Spleen (tissue), 11 donors: Measurements from ENCODE around the gene PDE10A. TPM values are rescaled to one million over a fixed set of nuclear protein-coding genes. Genes with fewer than 3 reads are reported as not detected.

ENCODE experiments used
- DNase-seq: peaks from one replicate; pipeline ENCODE4 v3.0.0-alpha.2; 2020
- H3K27ac ChIP-seq, 8 donors: fragments of 200-600 bp; sonication (generic) in 7 of 8; 1 replicate in 4 of 8; 2 replicates in 4 of 8; pipeline versions ENCODE4 v1.5.0 to v1.8.0; 2016 to 2021; ENCODE audit warnings: inconsistent platforms in 4 of 8, mild to moderate bottlenecking in 4 of 8, moderate library complexity in 1 of 8
- H3K27me3 ChIP-seq, 7 donors: fragments of 200-600 bp; sonication (generic) in 6 of 7; replicated peaks in 1 of 7; 1 replicate in 4 of 7; 2 replicates in 3 of 7; pipeline versions ENCODE4 v1.5.0 to v1.8.0; 2016 to 2021; ENCODE audit warnings: inconsistent platforms in 3 of 7, mild to moderate bottlenecking in 1 of 7
- H3K36me3 ChIP-seq, 6 donors: fragments of 200-600 bp; sonication (generic) in 5 of 6; 1 replicate in 4 of 6; 2 replicates in 2 of 6; pipeline versions ENCODE4 v1.5.0 to v1.8.0; 2016 to 2021; ENCODE audit warnings: inconsistent platforms in 2 of 6
- H3K4me1 ChIP-seq, 6 donors: fragments of 200-600 bp; sonication (generic) in 5 of 6; 1 replicate in 3 of 6; 2 replicates in 3 of 6; pipeline versions ENCODE4 v1.5.0 to v1.8.0; 2016 to 2021; ENCODE audit warnings: inconsistent platforms in 3 of 6
- H3K4me3 ChIP-seq, 8 donors: fragments of 200-600 bp; sonication (generic) in 7 of 8; 1 replicate in 4 of 8; 2 replicates in 4 of 8; pipeline versions ENCODE4 v1.5.0 to v1.8.0; 2016 to 2021; ENCODE audit warnings: inconsistent platforms in 4 of 8, mild to moderate bottlenecking in 4 of 8, moderate library complexity in 2 of 8
- H3K9me3 ChIP-seq, 8 donors: fragments of 200-600 bp; sonication (generic) in 7 of 8; 1 replicate in 4 of 8; 2 replicates in 4 of 8; pipeline versions ENCODE4 v1.5.0 to v1.8.0; 2016 to 2021; ENCODE audit warnings: inconsistent platforms in 4 of 8
- CTCF ChIP-seq, 11 experiments: fragments of 200-600 bp in 7 of 11; fragments of 450-650 bp in 4 of 11; sonication (generic) in 4 of 11; IDR thresholded peaks in 8 of 11; conservative IDR thresholded peaks in 3 of 11; 1 replicate in 7 of 11; 2 replicates in 4 of 11; pipeline versions ENCODE4 v1.4.0 to v1.8.0; 2016 to 2021; ENCODE audit warnings: antibody characterized with exemption in 11 of 11, inconsistent platforms in 4 of 11, mild to moderate bottlenecking in 1 of 11
- POLR2A ChIP-seq, 3 donors: fragments of 450-650 bp; IDR thresholded peaks; one replicate each; pipeline ENCODE4 v1.5.1; 2017; ENCODE audit warnings: antibody characterized with exemption in 3 of 3, mild to moderate bottlenecking in 1 of 3
- POLR2AphosphoS5 ChIP-seq, 3 donors: sonication (generic); formaldehyde crosslinking; IDR thresholded peaks; one replicate each; pipeline ENCODE4 v1.5.1; 2017; ENCODE audit warnings: antibody characterized with exemption in 3 of 3
- WGBS, 5 donors: extraction: QIAGEN DNeasy Blood & Tissue Kit in 3 of 5; methylation state at CpG; one replicate each; pipeline versions ENCODE4 v1.1.5 to v1.1.7; 2013 to 2018; 5-methylcytosine and 5-hydroxymethylcytosine counted together
- intact Hi-C: fragments of 100-400 bp; cut with DNase I; formaldehyde crosslinking; loops from one replicate; pipeline ENCODE4 v1.15.0; 2023; ENCODE audit warnings: low total_unique reads
- polyA plus RNA-seq, 3 donors: library from polyadenylated mRNA; stranded (reverse); fragments of 200-250 nt; gene quantifications; one replicate each; pipeline ENCODE4 v1.2.1, GENCODE V29; 2013
- total RNA-seq, 7 donors: library from RNA; depleted of rRNA in 3 of 7; stranded (reverse); fragments of >200 nt in 3 of 7; fragmentation: NEBNext Ultra II Directional in 4 of 7; extraction: Animal tissue kit (Norgen Biotek cat#: 25700) in 4 of 7; gene quantifications; one replicate each; pipeline versions ENCODE4 v1.1.0 to v1.2.1, GENCODE V29; 2016 to 2021
- donor health status: healthy with polysubstance abuse.
- donor health status: DM: no; HTN: no; CAD: no; lungs with moderate emphysema.
- donor health status: DM: no; HTN: no; CAD: no.
- donor health status: Bipolar disorder and iron deficiency.
- donor health status: healthy.
- donor health status: DM: no; HTN: no; CAD: no.
- donor health status: DM: yes; HTN: yes; CAD: no.

Gene PDE10A
- total and polyA plus RNA-seq, 10 donors = 1.1 to 28.2 (median 9.6) TPM

GRCh38 chr6:165401092-165401491, 261.9 kb downstream of the PDE10A start:
- H3K27me3 ChIP-seq = no peaks in the 10 kb centered on the region
- TF ChIP-seq CTCF (IDR thresholded peaks at IDR 0.05 in 8 of 11, conservative IDR thresholded peaks at IDR 0.05 in 3 of 11) (no peak), POLR2AphosphoS5 (IDR thresholded peaks at IDR 0.05) (no peak), POLR2A (IDR thresholded peaks at IDR 0.05) (no peak)
- DNase-seq = no peak
- intact Hi-C loops = no loop called here
- peaks cover 0 to 15% (median 9%) of the 10 kb centered on the region in 8 donors for H3K9me3 ChIP-seq
- no peak overlapping the region for H3K4me3 ChIP-seq
- H3K27ac ChIP-seq = no peak overlapping the region
- 71 to 86% (median 77%) methylated on average over 2 of the region's 2 CpGs for WGBS, 5 donors
- H3K4me1 ChIP-seq = no peaks in the 10 kb centered on the region
- H3K36me3 ChIP-seq = no peaks in the 10 kb centered on the region

GRCh38 chr6:165390475-165390874, 272.6 kb downstream of the PDE10A start:
- H3K4me3 ChIP-seq = no peak overlapping the region
- H3K4me1 ChIP-seq = no peaks in the 10 kb centered on the region
- WGBS, 5 donors = 88 to 95% (median 91%) methylated on average over 6 of the region's 6 CpGs
- no peak for DNase-seq
- no peak overlapping the region for H3K27ac ChIP-seq
- H3K27me3 ChIP-seq = no peaks in the 10 kb centered on the region
- no peaks in the 10 kb centered on the region for H3K36me3 ChIP-seq
- no peak for TF ChIP-seq CTCF (IDR thresholded peaks at IDR 0.05 in 8 of 11, conservative IDR thresholded peaks at IDR 0.05 in 3 of 11)
- intact Hi-C loops = no loop called here
- peaks cover 0 to 5% (median 0%) of the 10 kb centered on the region in 8 donors for H3K9me3 ChIP-seq

- Histone ChIP-seq H3K4me3 (no peak overlapping the region), H3K9me3 (peaks cover 0 to 3% (median 0%) of the 10 kb centered on the region in 8 donors), H3K36me3 (no peaks in the 10 kb centered on the region), H3K27ac (no peak overlapping the region), H3K27me3 (no peaks in the 10 kb centered on the region), H3K4me1 (no peaks in the 10 kb centered on the region)
- 55 to 83% (median 69%) methylated on average over 3 of the region's 3 CpGs for WGBS, 5 donors
- intact Hi-C loops = no loop called here
- DNase-seq = no peak
- no peak for TF ChIP-seq CTCF (IDR thresholded peaks at IDR 0.05 in 8 of 11, conservative IDR thresholded peaks at IDR 0.05 in 3 of 11)
- no peak for TF ChIP-seq POLR2AphosphoS5 (IDR thresholded peaks at IDR 0.05)
- TF ChIP-seq POLR2A (IDR thresholded peaks at IDR 0.05) = no peak
Measured at GRCh38 chr6:165389534-165389933, 273.5 kb downstream of the PDE10A start.

GRCh38 chr6:165383323-165383722, 279.7 kb downstream of the PDE10A start:
- intact Hi-C loops = no loop called here
- no peaks in the 10 kb centered on the region for H3K27me3 ChIP-seq
- no peaks in the 10 kb centered on the region for H3K36me3 ChIP-seq
- no peak for DNase-seq
- no peak overlapping the region for H3K27ac ChIP-seq
- 75 to 88% (median 83%) methylated on average over 3 of the region's 3 CpGs for WGBS, 5 donors
- no peaks in the 10 kb centered on the region for H3K9me3 ChIP-seq
- no peak overlapping the region for H3K4me3 ChIP-seq
- TF ChIP-seq POLR2AphosphoS5 (IDR thresholded peaks at IDR 0.05) = no peak
- TF ChIP-seq CTCF (IDR thresholded peaks at IDR 0.05 in 8 of 11, conservative IDR thresholded peaks at IDR 0.05 in 3 of 11) = no peak
- no peak for TF ChIP-seq POLR2A (IDR thresholded peaks at IDR 0.05)
- no peaks in the 10 kb centered on the region for H3K4me1 ChIP-seq
